PC-3 (cell line): ENCODE measurements around the gene HPS6.

Experiments used
- EZH2phosphoT487 ChIP-seq: fragments of 300-600 bp; sonication (generic); IDR thresholded peaks from 2 replicates; pipeline ENCODE4 v1.6.1; 2018; ENCODE audit warnings: mild to moderate bottlenecking, antibody characterized with exemption, low read length, borderline replicate concordance
- TF ChIP-seq, protein P1 (sequence below): fragments of 300-600 bp; sonication (generic); conservative IDR thresholded peaks from 2 replicates; pipeline ENCODE4 v1.5.1; 2017; ENCODE audit warnings: antibody characterized with exemption, low read depth, mild to moderate bottlenecking, low read length

DNA sequence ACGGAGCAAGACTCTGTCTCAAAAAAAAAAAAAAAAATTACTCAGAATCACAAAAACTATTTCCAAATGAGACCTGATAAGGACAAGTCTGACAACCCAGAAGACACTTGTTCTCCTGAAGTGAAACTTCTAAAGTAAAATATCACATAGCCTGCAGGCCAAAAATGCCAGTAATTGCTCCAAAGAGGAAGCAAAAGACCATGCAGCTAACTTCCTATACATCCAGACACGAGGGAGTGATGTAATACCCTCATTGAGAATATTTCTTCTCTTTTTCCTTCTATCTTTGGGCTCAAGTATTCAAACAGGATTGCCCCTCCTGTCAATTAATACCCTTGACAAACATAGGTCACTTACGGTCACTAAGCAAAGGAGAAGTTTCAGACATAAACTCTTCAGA, 40.4 kb upstream of the HPS6 start:
- TF ChIP-seq EZH2phosphoT487 = no peak
- TF ChIP-seq, protein P1, sequence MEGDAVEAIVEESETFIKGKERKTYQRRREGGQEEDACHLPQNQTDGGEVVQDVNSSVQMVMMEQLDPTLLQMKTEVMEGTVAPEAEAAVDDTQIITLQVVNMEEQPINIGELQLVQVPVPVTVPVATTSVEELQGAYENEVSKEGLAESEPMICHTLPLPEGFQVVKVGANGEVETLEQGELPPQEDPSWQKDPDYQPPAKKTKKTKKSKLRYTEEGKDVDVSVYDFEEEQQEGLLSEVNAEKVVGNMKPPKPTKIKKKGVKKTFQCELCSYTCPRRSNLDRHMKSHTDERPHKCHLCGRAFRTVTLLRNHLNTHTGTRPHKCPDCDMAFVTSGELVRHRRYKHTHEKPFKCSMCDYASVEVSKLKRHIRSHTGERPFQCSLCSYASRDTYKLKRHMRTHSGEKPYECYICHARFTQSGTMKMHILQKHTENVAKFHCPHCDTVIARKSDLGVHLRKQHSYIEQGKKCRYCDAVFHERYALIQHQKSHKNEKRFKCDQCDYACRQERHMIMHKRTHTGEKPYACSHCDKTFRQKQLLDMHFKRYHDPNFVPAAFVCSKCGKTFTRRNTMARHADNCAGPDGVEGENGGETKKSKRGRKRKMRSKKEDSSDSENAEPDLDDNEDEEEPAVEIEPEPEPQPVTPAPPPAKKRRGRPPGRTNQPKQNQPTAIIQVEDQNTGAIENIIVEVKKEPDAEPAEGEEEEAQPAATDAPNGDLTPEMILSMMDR = no peak
